ENCODE results near the gene LARGE1. TPM values are rescaled to one million over a fixed set of nuclear protein-coding genes. Genes with fewer than 3 reads are reported as not detected.
A peak's percentile ranks its signal among the peaks of the same experiment; 100 is the strongest.

Gene LARGE1
- total and polyA plus RNA-seq, 2 of the 8 experiments (the other 6 are each of a cell fraction or from before 2014, with no cell fraction given) = 43.7 to 83.0 TPM

GRCh38 chr22:33896575-33897447 lies 23.5 kb downstream of the LARGE1 start (continued):
- no peak for TF ChIP-seq USF2 (IDR thresholded peaks at IDR 0.05; ENCODE audit: low read length)
- TF ChIP-seq RAD21 (IDR thresholded peaks at IDR 0.05 in 1 of 2, conservative IDR thresholded peaks at IDR 0.05 in 1 of 2; ENCODE audit: low read depth in 2 of 2, low read length in 2 of 2) = no peak; a peak in 2 of 4 replicates
- no peak for TF ChIP-seq ATF3 (IDR thresholded peaks at IDR 0.05; ENCODE audit: insufficient read depth, low read depth, low read length)
- TF ChIP-seq CEBPB (IDR thresholded peaks at IDR 0.05; ENCODE audit: low read depth, low read length) = no peak
- no peak for TF ChIP-seq TAF1 (IDR thresholded peaks at IDR 0.05; ENCODE audit: low read depth, low read length)
- no peak for TF ChIP-seq SAP30 (IDR thresholded peaks at IDR 0.05; ENCODE audit: insufficient read depth, insufficient replicate concordance, low read length)
- TF ChIP-seq HDAC6 (IDR thresholded peaks at IDR 0.05; ENCODE audit: low read depth, low read length) = no peak
- TF ChIP-seq CBX8 (IDR thresholded peaks at IDR 0.05; ENCODE audit: borderline replicate concordance, low read depth, low read length) = no peak
- TF ChIP-seq MAFK (IDR thresholded peaks at IDR 0.05; ENCODE audit: low read depth, low read length) = no peak
- no peak for TF ChIP-seq BACH1 (IDR thresholded peaks at IDR 0.05; ENCODE audit: low read length)
- 0 out of 2 replicates have a peak, but pooled peaks have one; percentile 59 for TF ChIP-seq EGR1 (IDR thresholded peaks at IDR 0.05; ENCODE audit: borderline replicate concordance, low read depth, low read length)
- TF ChIP-seq SRF (IDR thresholded peaks at IDR 0.05; ENCODE audit: low read depth, low read length) = no peak
- TF ChIP-seq EP300 (IDR thresholded peaks at IDR 0.05; ENCODE audit: borderline replicate concordance in 1 of 2, low read depth in 2 of 2, low read length in 2 of 2) = peak in 1 of 2 experiments; percentile 42; a peak in 1 of 3 replicates
- no peak for TF ChIP-seq KDM4A (IDR thresholded peaks at IDR 0.05; ENCODE audit: low read depth, low read length, severe bottlenecking)
- peak in 1 of 2 experiments; percentile 66; a peak in 2 of 4 replicates for TF ChIP-seq SIN3A (conservative IDR thresholded peaks at IDR 0.05 in 1 of 2, IDR thresholded peaks at IDR 0.05 in 1 of 2; ENCODE audit: low read depth in 1 of 2, low read length in 2 of 2)
- TF ChIP-seq CBX5 (IDR thresholded peaks at IDR 0.05; ENCODE audit: low read depth, low read length) = no peak
- TF ChIP-seq E2F6 (IDR thresholded peaks at IDR 0.05) = peak; percentile 42; the same call in 1 of the 2 replicates
- TF ChIP-seq GABPA (IDR thresholded peaks at IDR 0.05; ENCODE audit: borderline replicate concordance, insufficient read depth, low read length) = no peak
- no peak for TF ChIP-seq SP4 (IDR thresholded peaks at IDR 0.05; ENCODE audit: low read length)
- no peak for TF ChIP-seq SP2 (IDR thresholded peaks at IDR 0.05; ENCODE audit: low read length)
- TF ChIP-seq SIX5 (IDR thresholded peaks at IDR 0.05; ENCODE audit: low read depth, low read length) = no peak
